H1 (cell line): ENCODE measurements around the gene ZNF133. TPM values are rescaled to one million over a fixed set of nuclear protein-coding genes. Genes with fewer than 3 reads are reported as not detected.

Experiments
- CTCF ChIA-PET: fragments of 300-600 bp; sonication (Branson Sonifier 250); formaldehyde crosslinking; loops from one replicate; lab custom pipeline; 2021; ENCODE audit not compliant: partially characterized antibody; lab: Charles Lee
- POLR2A ChIA-PET: fragments of 300-600 bp; sonication (Branson Sonifier 250); formaldehyde crosslinking; loops from one replicate; lab custom pipeline; 2021; ENCODE audit warnings: inconsistent platforms; ENCODE audit not compliant: partially characterized antibody; lab: Charles Lee
- DNase-seq, 2 experiments: peaks; one replicate each; pipeline versions ENCODE4 v3.0.0 to v3.0.0-alpha.2; 2010 to 2022; ENCODE audit warnings: low spot score in 2 of 2, low read depth in 1 of 2, mixed read lengths in 1 of 2
- FAIRE-seq: peaks from 2 replicates; lab custom pipeline; 2011; peaks lifted over from hg19 to GRCh38; lab: Jason Lieb, UNC
- H2AFZ ChIP-seq: 2 replicates; pipeline ENCODE4 v1.8.1; 2012; ENCODE audit warnings: low read length, inconsistent platforms
- H2AK5ac ChIP-seq: 2 replicates; pipeline ENCODE4 v1.6.1; 2013; ENCODE audit warnings: low read depth, low read length
- H2BK120ac ChIP-seq: replicated peaks from 2 replicates; pipeline ENCODE3; 2013; ENCODE audit warnings: low read depth, low read length, inconsistent platforms
- H2BK12ac ChIP-seq: 2 replicates; pipeline ENCODE4 v1.6.1; 2013; ENCODE audit warnings: low read depth, low read length
- H2BK15ac ChIP-seq: 2 replicates; pipeline ENCODE4 v1.6.1; 2013; ENCODE audit warnings: low read length
- H2BK20ac ChIP-seq: 2 replicates; pipeline ENCODE4 v1.6.1; 2013; ENCODE audit warnings: low read length
- H2BK5ac ChIP-seq: 2 replicates; pipeline ENCODE4 v1.6.1; 2013; ENCODE audit warnings: low read depth, low read length
- H3K14ac ChIP-seq: 2 replicates; pipeline ENCODE4 v1.6.1; 2013; ENCODE audit warnings: inconsistent platforms; ENCODE audit not compliant: insufficient read length
- H3K18ac ChIP-seq: 2 replicates; pipeline ENCODE4 v1.6.1; 2013; ENCODE audit warnings: low read length; ENCODE audit errors: extremely low read depth
- H3K23ac ChIP-seq: 2 replicates; pipeline ENCODE4 v1.6.1; 2013; ENCODE audit warnings: inconsistent platforms; ENCODE audit not compliant: insufficient read length
- H3K23me2 ChIP-seq: 2 replicates; pipeline ENCODE4 v1.6.1; 2013; ENCODE audit warnings: low read depth, low read length
- H3K27ac ChIP-seq: 2 replicates; pipeline ENCODE4 v1.6.1; 2011; ENCODE audit warnings: low read depth, low read length, inconsistent platforms
- H3K27me3 ChIP-seq, 4 experiments: replicated peaks in 1 of 4; 1 replicate in 1 of 4; 2 replicates in 3 of 4; pipeline versions ENCODE4 v1.6.1 to v1.8.1; 2011 to 2013; ENCODE audit warnings: low read length in 3 of 4, mild to moderate bottlenecking in 3 of 4, inconsistent platforms in 2 of 4, mixed read lengths in 2 of 4, moderate library complexity in 1 of 4; ENCODE audit not compliant: control insufficient read depth in 3 of 4, insufficient read depth in 3 of 4; ENCODE audit errors: extremely low read depth in 1 of 4
- H3K36me3 ChIP-seq, 4 experiments: 2 replicates each; pipeline versions ENCODE4 v1.6.1 to v1.8.1; 2011 to 2013; ENCODE audit warnings: mild to moderate bottlenecking in 4 of 4, low read length in 3 of 4, moderate library complexity in 2 of 4, control low read depth in 1 of 4, inconsistent platforms in 1 of 4; ENCODE audit not compliant: insufficient read depth in 4 of 4, control insufficient read depth in 2 of 4
- H3K4ac ChIP-seq: replicated peaks from 2 replicates; pipeline ENCODE3; 2013; ENCODE audit warnings: low read length, low read depth, mixed read lengths, inconsistent platforms; ENCODE audit not compliant: insufficient read length
- H3K4me1 ChIP-seq, 4 experiments: replicated peaks in 1 of 4; 1 replicate in 1 of 4; 2 replicates in 3 of 4; pipeline versions ENCODE4 v1.6.1 to v1.8.1; 2011 to 2013; ENCODE audit warnings: low read length in 3 of 4, inconsistent platforms in 2 of 4, mixed read lengths in 1 of 4; ENCODE audit not compliant: insufficient read depth in 4 of 4, control insufficient read depth in 3 of 4
- H3K4me2 ChIP-seq, 2 experiments: 2 replicates each; pipeline versions ENCODE4 v1.6.1 to v1.8.1; 2011 to 2013; ENCODE audit warnings: low read depth in 2 of 2, low read length in 2 of 2, control low read depth in 1 of 2, inconsistent platforms in 1 of 2, mild to moderate bottlenecking in 1 of 2; ENCODE audit not compliant: insufficient read depth in 1 of 2
- H3K4me3 ChIP-seq, 4 experiments: fragments of 200-600, 300-600 bp in 1 of 4; sonication (generic), shearing (Covaris generic), sonication (Bioruptor Twin) in 1 of 4; 2 replicates each; pipeline versions ENCODE4 v1.5.1 to v1.8.1; 2011 to 2016; ENCODE audit warnings: low read length in 4 of 4, low read depth in 3 of 4, control low read depth in 2 of 4, inconsistent platforms in 2 of 4, mild to moderate bottlenecking in 2 of 4, mixed read lengths in 1 of 4, moderate library complexity in 1 of 4; ENCODE audit not compliant: insufficient read depth in 2 of 4; ENCODE audit errors: extremely low read depth in 1 of 4
- H3K56ac ChIP-seq: replicated peaks from 2 replicates; pipeline ENCODE3; 2013; ENCODE audit warnings: low read depth, mild to moderate bottlenecking, mixed read lengths, low read length, inconsistent platforms; ENCODE audit not compliant: insufficient read length
- H3K79me1 ChIP-seq: 2 replicates; pipeline ENCODE4 v1.6.1; 2013; ENCODE audit warnings: low read depth, low read length, control low read depth
- H3K79me2 ChIP-seq, 2 experiments: 2 replicates each; pipeline versions ENCODE4 v1.6.1 to v1.8.1; 2012 to 2013; ENCODE audit warnings: low read length in 2 of 2, mild to moderate bottlenecking in 2 of 2, inconsistent platforms in 1 of 2; ENCODE audit not compliant: insufficient read depth in 2 of 2, control insufficient read depth in 1 of 2
- H3K9ac ChIP-seq, 4 experiments: replicated peaks in 1 of 4; 1 replicate in 1 of 4; 2 replicates in 3 of 4; pipeline versions ENCODE4 v1.6.1 to v1.8.1; 2011 to 2013; ENCODE audit warnings: low read depth in 3 of 4, low read length in 3 of 4, control low read depth in 2 of 4, mild to moderate bottlenecking in 2 of 4, moderate library complexity in 2 of 4, inconsistent platforms in 1 of 4; ENCODE audit errors: extremely low read depth in 1 of 4
- H3K9me3 ChIP-seq, 2 experiments: 2 replicates each; pipeline versions ENCODE4 v1.6.1 to v1.8.1; 2012 to 2013; ENCODE audit warnings: mild to moderate bottlenecking in 2 of 2, moderate library complexity in 2 of 2, control low read depth in 1 of 2, inconsistent platforms in 1 of 2, low read depth in 1 of 2, low read length in 1 of 2, mixed read lengths in 1 of 2; ENCODE audit not compliant: insufficient read depth in 2 of 2
- H4K20me1 ChIP-seq, 2 experiments: replicated peaks in 1 of 2; 2 replicates each; pipeline versions ENCODE3 to v1.8.1; 2011 to 2013; ENCODE audit warnings: inconsistent platforms in 2 of 2, low read length in 2 of 2, mild to moderate bottlenecking in 1 of 2; ENCODE audit not compliant: insufficient read depth in 2 of 2, control insufficient read depth in 1 of 2
- H4K5ac ChIP-seq: 2 replicates; pipeline ENCODE4 v1.6.1; 2013; ENCODE audit warnings: low read length, low read depth, mixed read lengths, inconsistent platforms; ENCODE audit not compliant: insufficient read length
- H4K8ac ChIP-seq: 2 replicates; pipeline ENCODE4 v1.8.0; 2013; ENCODE audit warnings: mild to moderate bottlenecking, moderate library complexity, low read length, inconsistent platforms; ENCODE audit not compliant: insufficient read depth; ENCODE audit errors: extremely low read depth
- H4K91ac ChIP-seq: replicated peaks from 2 replicates; pipeline ENCODE3; 2013; ENCODE audit warnings: low read length, mixed read lengths, inconsistent platforms; ENCODE audit not compliant: insufficient read length
- CHD2 ChIP-seq: IDR thresholded peaks from 2 replicates; pipeline ENCODE4 v1.6.1; 2012; ENCODE audit warnings: low read length, improper control_type of control experiment
- CTBP2 ChIP-seq: IDR thresholded peaks from 2 replicates; pipeline ENCODE4 v1.7.0; 2011; ENCODE audit warnings: borderline replicate concordance, mild to moderate bottlenecking, moderate library complexity, mixed read lengths, low read length; ENCODE audit not compliant: insufficient read depth, insufficient read length
- EP300 ChIP-seq, 2 experiments: IDR thresholded peaks; 1 replicate in 1 of 2; 2 replicates in 1 of 2; pipeline ENCODE4 v1.6.1; 2011 to 2012; ENCODE audit warnings: low read depth in 2 of 2, low read length in 2 of 2, mild to moderate bottlenecking in 2 of 2, borderline replicate concordance in 1 of 2, inconsistent platforms in 1 of 2, moderate library complexity in 1 of 2
- GTF2F1 ChIP-seq: IDR thresholded peaks from 2 replicates; pipeline ENCODE4 v1.6.1; 2012; ENCODE audit warnings: low read depth, low read length, improper control_type of control experiment, borderline replicate concordance
- KDM1A ChIP-seq: fragments of 200-600, 300-600 bp; sonication (generic); IDR thresholded peaks from 2 replicates; pipeline ENCODE4 v1.7.1; 2016; ENCODE audit warnings: mild to moderate bottlenecking, low read length, borderline replicate concordance
- MAFK ChIP-seq: IDR thresholded peaks from 2 replicates; pipeline ENCODE4 v1.6.1; 2012; ENCODE audit warnings: low read depth, mild to moderate bottlenecking, improper control_type of control experiment, low read length
- NANOG ChIP-seq: IDR thresholded peaks from 2 replicates; pipeline ENCODE4 v1.6.1; 2011; ENCODE audit warnings: low read length, low read depth, mild to moderate bottlenecking, inconsistent platforms; ENCODE audit not compliant: insufficient read depth, poor library complexity, severe bottlenecking
- POLR2AphosphoS5 ChIP-seq: IDR thresholded peaks from 2 replicates; pipeline ENCODE4 v1.6.1; 2011; ENCODE audit warnings: low read depth, low read length
- POU5F1 ChIP-seq: IDR thresholded peaks from 2 replicates; pipeline ENCODE4 v1.6.1; 2011; ENCODE audit warnings: low read depth, mild to moderate bottlenecking, low read length, moderate library complexity
- RFX5 ChIP-seq: IDR thresholded peaks from 2 replicates; pipeline ENCODE4 v1.6.1; 2011; ENCODE audit warnings: low read depth, low read length, improper control_type of control experiment, borderline replicate concordance
- SAP30 ChIP-seq: fragments of 300-600 bp; sonication (generic); IDR thresholded peaks from 2 replicates; pipeline ENCODE4 v1.7.1; 2012; ENCODE audit warnings: low read length, moderate library complexity, mild to moderate bottlenecking, inconsistent platforms; ENCODE audit not compliant: insufficient read depth, insufficient replicate concordance
- SP1 ChIP-seq: IDR thresholded peaks from 2 replicates; pipeline ENCODE4 v1.6.1; 2011; ENCODE audit warnings: low read depth, low read length
- SP4 ChIP-seq: IDR thresholded peaks from 2 replicates; pipeline ENCODE4 v1.6.1; 2012; ENCODE audit warnings: low read length, inconsistent platforms
- TAF7 ChIP-seq: optimal IDR thresholded peaks from 2 replicates; pipeline ENCODE3; 2011; ENCODE audit warnings: low read depth, mild to moderate bottlenecking, inconsistent platforms, low read length, moderate library complexity, borderline replicate concordance
- YY1 ChIP-seq: IDR thresholded peaks from 2 replicates; pipeline ENCODE4 v1.6.1; 2011; ENCODE audit warnings: low read depth, mild to moderate bottlenecking, low read length
- WGBS, 2 experiments: shearing (Covaris generic) in 1 of 2; methylation state at CpG; one replicate each; pipeline versions ENCODE4 v1.1.6 to v1.1.7; 2013 to 2015; ENCODE audit warnings: low lambda C conversion rate in 2 of 2, mixed read lengths in 2 of 2, inconsistent platforms in 1 of 2, low coverage in 1 of 2, missing lambda C conversion rate in 1 of 2; ENCODE audit not compliant: insufficient replicate concordance in 2 of 2, insufficient coverage in 1 of 2, insufficient read length in 1 of 2; ENCODE audit errors: extremely low coverage in 1 of 2, missing lambda C conversion rate in 1 of 2; 5-methylcytosine and 5-hydroxymethylcytosine counted together
- polyA plus RNA-seq, 7 experiments: library from polyadenylated mRNA; depleted of rRNA in 3 of 7; stranded (reverse) in 5 of 7; unstranded in 2 of 7; fragments of >200 nt in 5 of 7; fragments of 200-250 nt in 2 of 7; gene quantifications; 1 replicate in 5 of 7; 2 replicates in 1 of 7; 4 replicates in 1 of 7; pipeline versions ENCODE4 v1.2.1 to v1.2.3, GENCODE V29; 2011 to 2013; ENCODE audit warnings: missing spikeins in 2 of 7, mixed read lengths in 2 of 7
- total RNA-seq: library from RNA; stranded (reverse); fragmentation: NEBNext Ultra II Directional; extraction: Animal tissue kit (Norgen Biotek cat#: 25700); gene quantifications from 2 replicates; pipeline ENCODE4 v1.2.1, GENCODE V29; 2021

ZNF133 gene
- total and polyA plus RNA-seq, 2 of the 8 experiments (the other 6 are each of a cell fraction or from before 2014, with no cell fraction given), result 12.1 to 15.8 TPM

DNA sequence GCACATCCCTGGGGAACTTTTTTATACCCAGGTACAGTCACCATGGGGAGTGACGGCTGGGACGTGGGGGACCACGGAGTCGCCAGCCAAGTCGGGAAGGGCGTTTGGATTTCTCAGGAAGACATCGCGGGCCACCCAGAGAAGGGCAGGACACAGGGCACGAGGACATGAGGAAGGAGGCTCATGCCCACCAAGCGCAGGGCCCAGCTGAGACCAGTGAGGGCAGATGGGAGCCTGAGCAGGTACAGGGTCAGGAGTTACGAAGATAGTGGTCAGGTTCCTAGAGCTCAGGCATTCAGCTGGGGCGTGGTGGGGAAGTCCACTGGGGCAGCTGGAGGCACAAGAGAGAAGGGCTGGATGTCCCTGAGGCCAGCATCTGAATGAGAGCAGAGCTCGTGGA is 74.6 kb downstream of the ZNF133 start:
- 90% methylated on average over 13 of the region's 13 CpGs; no CpG with 5 or more reads in 1 of the 2 experiments for WGBS, 2 experiments
- Histone ChIP-seq H3K4me3 (no peak overlapping the region), H2AK5ac (no peak overlapping the region), H2BK120ac (no peak overlapping the region), H2BK12ac (no peak overlapping the region), H3K4me1 (no peaks in the 10 kb centered on the region), H3K4ac (no peak overlapping the region), H3K9ac (no peak overlapping the region), H3K27ac (no peak overlapping the region), H3K36me3 (no peaks in the 10 kb centered on the region), H4K91ac (no peak overlapping the region), H4K20me1 (no peaks in the 10 kb centered on the region), H3K18ac (no peak overlapping the region), H3K9me3 (no peaks in the 10 kb centered on the region), H3K23ac (no peak overlapping the region), H3K23me2 (no peaks in the 10 kb centered on the region), H2BK15ac (no peak overlapping the region), H3K79me1 (no peaks in the 10 kb centered on the region), H4K5ac (no peak overlapping the region), H4K8ac (no peak overlapping the region; the same call in 1 of the 2 replicates), H3K56ac (no peak overlapping the region), H2BK20ac (no peak overlapping the region), H2AFZ (no peak overlapping the region), H3K4me2 (no peak overlapping the region), H3K27me3 (no peaks in the 10 kb centered on the region), H3K79me2 (no peaks in the 10 kb centered on the region), H2BK5ac (no peak overlapping the region), H3K14ac (no peak overlapping the region)
- no peak for FAIRE-seq
- DNase-seq, result no peak
- POLR2A ChIA-PET, result no interaction called here
- CTCF ChIA-PET, result interaction anchor here (0.6 to 1.1 kb wide), 2 partner anchors 17 to 197 kb away, joined by 3 read pairs; no protein-coding TSS in a partner anchor
- TF ChIP-seq GTF2F1 (no peak), EP300 (IDR thresholded peaks at IDR 0.05; ENCODE audit: borderline replicate concordance in 1 of 2, low read depth in 2 of 2, low read length in 2 of 2) (no peak), CTBP2 (no peak), MAFK (no peak), NANOG (no peak), RFX5 (no peak), POU5F1 (no peak), POLR2AphosphoS5 (no peak), TAF7 (no peak), CHD2 (no peak), SAP30 (no peak), SP1 (no peak), SP4 (no peak), YY1 (no peak), KDM1A (no peak)
